ENCODE data around the gene TERC. TPM values are rescaled to one million over a fixed set of nuclear protein-coding genes. Genes with fewer than 3 reads are reported as not detected.

The TERC gene
- total and polyA plus RNA-seq, 2 experiments from 2014 or later = 2.0 to 216 TPM

GRCh38 chr3:169760479-169760878 is 4.4 kb downstream of the TERC start:
- Histone ChIP-seq H3K27me3 (no peaks in the 10 kb centered on the region), H3K79me2 (no peaks in the 10 kb centered on the region), H3K4me3 (no peak overlapping the region), H3K27ac (no peak overlapping the region), H3K36me3 (replicated peaks; ENCODE audit: insufficient read depth, low read depth) (no peaks in the 10 kb centered on the region), H4K20me1 (ENCODE audit: insufficient read depth, poor library complexity, severe bottlenecking) (no peaks in the 10 kb centered on the region), H3K4me1 (ENCODE audit: insufficient read depth) (no peaks in the 10 kb centered on the region), H3K4me2 (no peak overlapping the region), H3K9me2 (replicated peaks; ENCODE audit: insufficient read depth) (no peaks in the 10 kb centered on the region), H3K9me3 (ENCODE audit: low read depth) (no peaks in the 10 kb centered on the region), H2AFZ (no peak overlapping the region)
- TF ChIP-seq EZH2 (IDR thresholded peaks at IDR 0.05; ENCODE audit: borderline replicate concordance) = no peak
- TF ChIP-seq CTCF (IDR thresholded peaks at IDR 0.05; ENCODE audit: poor library complexity) = no peak
- no peak for TF ChIP-seq EZH2phosphoT487 (IDR thresholded peaks at IDR 0.05; ENCODE audit: low read depth, severe bottlenecking, unreplicated experiment)
- no peak for DNase-seq (ENCODE audit: low spot score)
- WGBS (ENCODE audit: low lambda C conversion rate, missing lambda C conversion rate) = 89% methylated on average over 4 of the region's 4 CpGs

GRCh38 chr3:169759256-169759655 is 5.6 kb downstream of the TERC start:
- H3K9me3 ChIP-seq (ENCODE audit: low read depth) = no peaks in the 10 kb centered on the region
- no peaks in the 10 kb centered on the region for H3K4me1 ChIP-seq (ENCODE audit: insufficient read depth)
- no peaks in the 10 kb centered on the region for H3K9me2 ChIP-seq (replicated peaks; ENCODE audit: insufficient read depth)
- no peak overlapping the region for H2AFZ ChIP-seq
- H3K4me3 ChIP-seq = no peak overlapping the region
- H3K4me2 ChIP-seq = no peak overlapping the region
- no peaks in the 10 kb centered on the region for H3K27me3 ChIP-seq
- no peaks in the 10 kb centered on the region for H3K79me2 ChIP-seq
- no peak for TF ChIP-seq EZH2 (IDR thresholded peaks at IDR 0.05; ENCODE audit: borderline replicate concordance)
- TF ChIP-seq CTCF (IDR thresholded peaks at IDR 0.05; ENCODE audit: poor library complexity) = no peak
- no peak for TF ChIP-seq EZH2phosphoT487 (IDR thresholded peaks at IDR 0.05; ENCODE audit: low read depth, severe bottlenecking, unreplicated experiment)
- H3K27ac ChIP-seq = no peak overlapping the region
- 87% methylated on average over 2 of the region's 2 CpGs for WGBS (ENCODE audit: low lambda C conversion rate, missing lambda C conversion rate)
- H4K20me1 ChIP-seq (ENCODE audit: insufficient read depth, poor library complexity, severe bottlenecking) = no peaks in the 10 kb centered on the region
- no peaks in the 10 kb centered on the region for H3K36me3 ChIP-seq (replicated peaks; ENCODE audit: insufficient read depth, low read depth)
- DNase-seq (ENCODE audit: low spot score) = no peak

GRCh38 chr3:169758359-169758994 is 6.4 kb downstream of the TERC start:
- Histone ChIP-seq H3K4me2 (no peak overlapping the region), H3K9me3 (ENCODE audit: low read depth) (no peaks in the 10 kb centered on the region), H3K27me3 (no peaks in the 10 kb centered on the region), H3K9me2 (replicated peaks; ENCODE audit: insufficient read depth) (no peaks in the 10 kb centered on the region), H3K79me2 (no peaks in the 10 kb centered on the region), H3K27ac (no peak overlapping the region), H2AFZ (no peak overlapping the region), H3K36me3 (replicated peaks; ENCODE audit: insufficient read depth, low read depth) (no peaks in the 10 kb centered on the region), H4K20me1 (ENCODE audit: insufficient read depth, poor library complexity, severe bottlenecking) (no peaks in the 10 kb centered on the region), H3K4me1 (ENCODE audit: insufficient read depth) (no peaks in the 10 kb centered on the region), H3K4me3 (no peak overlapping the region)
- no peak for DNase-seq (ENCODE audit: low spot score)
- WGBS (ENCODE audit: low lambda C conversion rate, missing lambda C conversion rate) = 55% methylated on average over 5 of the region's 5 CpGs
- no peak for TF ChIP-seq EZH2 (IDR thresholded peaks at IDR 0.05; ENCODE audit: borderline replicate concordance)
- no peak for TF ChIP-seq CTCF (IDR thresholded peaks at IDR 0.05; ENCODE audit: poor library complexity)
- no peak for TF ChIP-seq EZH2phosphoT487 (IDR thresholded peaks at IDR 0.05; ENCODE audit: low read depth, severe bottlenecking, unreplicated experiment)

Data from hepatocyte (in vitro differentiated cells).